ENCODE measurements around the gene SEPTIN14. TPM values are rescaled to one million over a fixed set of nuclear protein-coding genes. Genes with fewer than 3 reads are reported as not detected.
"Not testable (repeated sequence)": the region's sequence is repeated elsewhere in the genome, so short reads cannot be mapped to it uniquely, and the experiment has no call there.

The SEPTIN14 gene
- total RNA-seq, 6 experiments from 2014 or later, result not detected

DNA sequence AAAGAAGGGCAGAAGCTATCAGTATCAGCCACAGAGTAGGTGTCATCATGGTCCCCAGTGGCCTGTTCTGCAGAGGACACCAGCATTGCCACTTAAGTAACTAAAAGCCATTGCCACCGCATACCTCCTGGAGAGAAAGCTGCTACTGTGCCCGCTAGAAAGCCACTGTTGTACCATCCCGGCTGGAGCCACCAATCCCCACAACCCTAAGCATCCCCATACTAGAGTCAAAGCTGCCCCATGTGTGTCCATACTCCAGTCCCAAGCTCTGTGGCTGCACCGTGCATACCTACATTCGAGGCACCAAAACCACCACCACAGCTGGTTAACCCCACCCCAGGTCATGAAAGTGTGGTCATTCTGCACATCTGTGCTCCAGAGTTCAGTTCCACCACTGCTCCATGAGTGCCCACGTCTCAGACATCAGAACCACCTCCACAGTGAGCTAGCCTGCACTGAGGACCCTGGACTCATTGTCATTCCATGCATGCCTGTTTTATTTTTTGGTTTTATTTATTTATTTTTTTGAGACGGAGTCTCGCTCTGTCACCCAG lies 9.5 kb upstream of the SEPTIN14 start:
- no peak for DNase-seq
- H3K4me1 Mint-ChIP-seq (ENCODE audit: low read depth), result no peaks in the 10 kb centered on the region
- no peak overlapping the region for H3K27ac Mint-ChIP-seq
- H3K36me3 Mint-ChIP-seq (ENCODE audit: low read depth), result no peaks in the 10 kb centered on the region
- H3K9me3 Mint-ChIP-seq, result 0 out of 2 replicates have a peak, but pooled peaks cover 4% of the 10 kb centered on the region
- H3K27me3 Mint-ChIP-seq (ENCODE audit: insufficient read depth), result no peaks in the 10 kb centered on the region; the same call in 1 of the 2 replicates
- no peak overlapping the region for H3K4me3 Mint-ChIP-seq
- no peak for TF ChIP-seq CTCF (IDR thresholded peaks at IDR 0.05)

DNA sequence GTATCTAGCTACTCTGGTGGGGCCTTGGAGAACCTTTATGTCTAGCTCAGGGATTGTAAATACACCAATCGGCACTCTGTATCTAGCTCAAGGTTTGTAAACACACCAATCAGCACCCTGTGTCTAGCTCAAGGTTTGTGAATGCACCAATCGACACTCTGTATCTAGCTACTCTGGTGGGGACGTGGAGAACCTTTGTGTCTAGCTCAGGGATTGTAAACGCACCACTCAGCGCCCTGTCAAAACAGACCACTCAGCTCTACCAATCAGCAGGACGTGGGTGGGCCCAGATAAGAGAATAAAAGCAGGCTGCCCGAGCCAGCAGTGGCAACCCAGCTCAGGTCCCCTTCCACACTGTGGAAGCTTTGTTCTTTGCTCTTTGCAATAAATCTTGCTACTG lies 6.4 kb upstream of the SEPTIN14 start:
- DNase-seq; H3K27ac Mint-ChIP-seq; H3K27me3 Mint-ChIP-seq (ENCODE audit: insufficient read depth); H3K4me3 Mint-ChIP-seq; H3K4me1 Mint-ChIP-seq (ENCODE audit: low read depth); H3K36me3 Mint-ChIP-seq (ENCODE audit: low read depth); H3K9me3 Mint-ChIP-seq: not testable (repeated sequence)

DNA sequence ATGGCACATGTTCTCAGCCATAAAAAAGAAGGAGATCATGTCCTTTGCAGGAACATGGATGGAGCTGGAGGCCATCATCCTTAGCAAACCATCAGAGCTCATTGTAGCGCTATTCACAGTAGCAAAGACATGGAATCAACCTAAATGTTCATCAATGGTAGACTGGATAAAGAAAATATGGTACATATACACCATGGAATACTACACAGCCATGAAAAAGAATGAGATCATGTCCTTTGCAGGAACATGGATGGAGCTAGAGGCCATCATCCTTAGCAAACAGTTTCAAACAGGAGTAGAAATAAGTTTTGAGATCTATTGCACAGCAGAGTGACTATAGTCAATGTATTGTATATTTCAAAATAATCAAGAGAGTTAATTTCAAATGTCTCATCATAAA lies 17.4 kb downstream of the SEPTIN14 start:
- H3K4me1 Mint-ChIP-seq (ENCODE audit: low read depth); H3K9me3 Mint-ChIP-seq; H3K4me3 Mint-ChIP-seq; H3K36me3 Mint-ChIP-seq (ENCODE audit: low read depth); DNase-seq; H3K27ac Mint-ChIP-seq; H3K27me3 Mint-ChIP-seq (ENCODE audit: insufficient read depth): not testable (repeated sequence)

- H3K27me3 Mint-ChIP-seq (ENCODE audit: insufficient read depth), result no peaks in the 10 kb centered on the region; the same call in 1 of the 2 replicates
- no peaks in the 10 kb centered on the region for H3K9me3 Mint-ChIP-seq
- H3K36me3 Mint-ChIP-seq (ENCODE audit: low read depth), result no peaks in the 10 kb centered on the region
- DNase-seq, result no peak
- no peaks in the 10 kb centered on the region for H3K4me1 Mint-ChIP-seq (ENCODE audit: low read depth)
- no peak overlapping the region for H3K27ac Mint-ChIP-seq
- no peak for TF ChIP-seq CTCF (IDR thresholded peaks at IDR 0.05)
- peak overlapping the region; percentile 35; the same call in 1 of the 2 replicates for H3K4me3 Mint-ChIP-seq
Observed at GRCh38 chr7:55838595-55838994, 24.0 kb downstream of the SEPTIN14 start.

- H3K4me3 Mint-ChIP-seq, result no peak overlapping the region
- TF ChIP-seq CTCF (IDR thresholded peaks at IDR 0.05), result no peak
- H3K27me3 Mint-ChIP-seq (ENCODE audit: insufficient read depth), result no peaks in the 10 kb centered on the region; the same call in 1 of the 2 replicates
- no peak for DNase-seq
- 0 out of 2 replicates have a peak, but pooled peaks cover 5% of the 10 kb centered on the region for H3K36me3 Mint-ChIP-seq (ENCODE audit: low read depth)
- H3K27ac Mint-ChIP-seq, result no peak overlapping the region
- peaks cover 49% of the 10 kb centered on the region for H3K9me3 Mint-ChIP-seq
- H3K4me1 Mint-ChIP-seq (ENCODE audit: low read depth), result no peaks in the 10 kb centered on the region
Observed at GRCh38 chr7:55827577-55827976, 35.0 kb downstream of the SEPTIN14 start.

DNA sequence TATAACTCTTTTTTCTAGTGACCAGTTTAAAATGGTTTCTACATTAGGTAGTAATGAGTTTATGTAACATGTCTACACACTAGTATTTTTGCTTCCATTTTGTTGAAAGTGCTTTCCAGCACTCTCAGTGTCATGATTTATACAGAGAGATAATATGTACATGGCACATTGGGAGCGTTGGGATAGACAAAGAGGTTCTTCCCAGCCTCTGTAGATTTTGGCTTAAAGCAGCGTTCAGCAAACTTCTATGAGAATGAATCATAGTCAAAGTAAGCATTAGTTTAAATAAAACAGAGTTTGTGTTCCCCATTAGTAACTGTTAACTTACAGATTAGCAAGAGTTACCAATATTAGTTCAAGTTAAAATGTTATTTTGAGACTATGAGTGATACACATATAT lies 43.9 kb downstream of the SEPTIN14 start:
- TF ChIP-seq CTCF (IDR thresholded peaks at IDR 0.05), result no peak
- Mint-ChIP-seq H3K27ac (no peak overlapping the region), H3K9me3 (peaks cover 24% of the 10 kb centered on the region; the same call in 1 of the 2 replicates), H3K4me3 (no peak overlapping the region), H3K4me1 (ENCODE audit: low read depth) (no peaks in the 10 kb centered on the region), H3K27me3 (ENCODE audit: insufficient read depth) (no peaks in the 10 kb centered on the region), H3K36me3 (ENCODE audit: low read depth) (0 out of 2 replicates have a peak, but pooled peaks cover 5% of the 10 kb centered on the region)
- no peak for DNase-seq

- H3K9me3 Mint-ChIP-seq, result peaks cover 20% of the 10 kb centered on the region
- not testable (repeated sequence) for H3K4me1 Mint-ChIP-seq (ENCODE audit: low read depth); H3K27me3 Mint-ChIP-seq (ENCODE audit: insufficient read depth); H3K4me3 Mint-ChIP-seq; DNase-seq; H3K36me3 Mint-ChIP-seq (ENCODE audit: low read depth); H3K27ac Mint-ChIP-seq
Observed at GRCh38 chr7:55797260-55797659, 65.3 kb downstream of the SEPTIN14 start.
